ENCODE measurements around the gene REXO1. TPM values are rescaled to one million over a fixed set of nuclear protein-coding genes. Genes with fewer than 3 reads are reported as not detected.
"Not testable (repeated sequence)": the region's sequence is repeated elsewhere in the genome, so short reads cannot be mapped to it uniquely, and the experiment has no call there.

Gene REXO1
- total RNA-seq, 2 donors from 2014 or later: 41.4 to 46.5 TPM

GRCh38 chr19:1881393-1882088 lies 33.3 kb upstream of the REXO1 start:
- Mint-ChIP-seq H3K4me1 (ENCODE audit: low read depth) (peaks cover 29% of the 10 kb centered on the region), H3K4me3 (peak overlapping the region; percentile 96 to 99), H3K36me3 (ENCODE audit: insufficient read depth in 2 of 2) (peaks cover 5 to 15% of the 10 kb centered on the region in 2 donors), H3K27ac (peak overlapping the region; percentile 90)
- not testable (repeated sequence) for ATAC-seq (replicated peaks in 1 of 2); H3K9me3 Mint-ChIP-seq; H3K27me3 Mint-ChIP-seq (ENCODE audit: low read depth); DNase-seq

- Mint-ChIP-seq H3K27ac (no peak overlapping the region), H3K27me3 (ENCODE audit: low read depth) (no peaks in the 10 kb centered on the region), H3K9me3 (no peaks in the 10 kb centered on the region), H3K4me1 (ENCODE audit: low read depth) (peaks cover 32% of the 10 kb centered on the region), H3K36me3 (ENCODE audit: insufficient read depth in 2 of 2) (peaks cover 7 to 15% of the 10 kb centered on the region in 2 donors), H3K4me3 (peak overlapping the region; percentile 63 to 66)
- ATAC-seq (replicated peaks in 1 of 2) (no peak), DNase-seq (no peak)
Measured at GRCh38 chr19:1880611-1881392, 32.5 kb upstream of the REXO1 start.

DNA sequence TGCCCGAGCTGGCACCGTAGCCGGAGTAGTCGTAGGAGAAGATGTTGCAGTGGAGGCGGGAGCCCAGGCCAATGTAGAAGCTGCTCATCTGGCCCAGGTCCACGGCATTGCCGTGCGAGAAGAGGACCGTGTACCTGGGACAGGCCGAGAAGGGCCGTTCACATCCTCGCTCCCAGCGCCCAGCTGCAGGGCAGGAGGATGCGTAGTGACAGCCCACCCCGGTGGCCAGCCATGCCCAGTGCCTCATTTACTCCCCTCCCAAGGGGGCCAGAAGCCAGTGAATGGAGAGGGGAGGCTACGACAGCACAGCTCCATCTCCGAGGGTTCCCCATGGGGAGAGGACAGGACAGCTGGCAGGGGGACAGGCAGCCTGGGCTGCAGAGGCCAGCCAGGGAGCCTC lies 31.7 kb upstream of the REXO1 start:
- H3K27me3 Mint-ChIP-seq (ENCODE audit: low read depth); H3K9me3 Mint-ChIP-seq; DNase-seq; H3K27ac Mint-ChIP-seq; ATAC-seq (replicated peaks in 1 of 2): not testable (repeated sequence)
- Mint-ChIP-seq H3K4me3 (peak overlapping the region in 1 of 2 donors; percentile 22), H3K36me3 (ENCODE audit: insufficient read depth in 2 of 2) (peaks cover 11 to 15% of the 10 kb centered on the region in 2 donors), H3K4me1 (ENCODE audit: low read depth) (peaks cover 30% of the 10 kb centered on the region)

DNA sequence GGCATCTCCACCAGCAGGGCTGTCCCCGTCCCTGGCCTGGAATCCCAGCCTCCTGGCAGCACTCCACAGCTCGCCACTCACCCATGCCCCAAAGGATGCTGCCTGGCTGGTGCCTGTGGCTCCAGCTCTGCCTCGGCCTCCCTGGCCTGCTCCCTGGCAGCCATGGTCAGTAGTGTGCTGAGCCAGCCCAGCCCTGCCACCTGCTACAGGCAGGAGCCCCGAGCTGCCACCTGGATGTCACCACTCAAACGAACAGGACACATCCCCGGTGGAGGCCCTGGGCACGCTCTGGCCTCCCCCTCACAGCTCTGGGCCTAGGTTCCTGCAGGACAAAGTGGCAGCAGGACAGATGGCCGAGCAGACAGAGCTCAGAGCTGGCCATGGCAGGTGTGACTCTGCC lies 30.3 kb upstream of the REXO1 start:
- not testable (repeated sequence) for DNase-seq; ATAC-seq (replicated peaks in 1 of 2); H3K36me3 Mint-ChIP-seq (ENCODE audit: insufficient read depth in 2 of 2); H3K9me3 Mint-ChIP-seq; H3K27me3 Mint-ChIP-seq (ENCODE audit: low read depth); H3K27ac Mint-ChIP-seq; H3K4me3 Mint-ChIP-seq
- H3K4me1 Mint-ChIP-seq (ENCODE audit: low read depth): peaks cover 36% of the 10 kb centered on the region

GRCh38 chr19:1877280-1877660 lies 29.0 kb upstream of the REXO1 start:
- not testable (repeated sequence) for H3K9me3 Mint-ChIP-seq; H3K4me3 Mint-ChIP-seq; H3K27me3 Mint-ChIP-seq (ENCODE audit: low read depth); DNase-seq; H3K27ac Mint-ChIP-seq; H3K36me3 Mint-ChIP-seq (ENCODE audit: insufficient read depth in 2 of 2); ATAC-seq (replicated peaks in 1 of 2)
- peaks cover 27% of the 10 kb centered on the region for H3K4me1 Mint-ChIP-seq (ENCODE audit: low read depth)

GRCh38 chr19:1876496-1877279 lies 28.4 kb upstream of the REXO1 start:
- not testable (repeated sequence) for H3K36me3 Mint-ChIP-seq (ENCODE audit: insufficient read depth in 2 of 2); H3K27me3 Mint-ChIP-seq (ENCODE audit: low read depth); H3K9me3 Mint-ChIP-seq; DNase-seq
- ATAC-seq (replicated peaks in 1 of 2): peak in 1 of 2 donors; percentile 21
- peaks cover 23% of the 10 kb centered on the region for H3K4me1 Mint-ChIP-seq (ENCODE audit: low read depth)
- peak overlapping the region; percentile 98 to 99 for H3K4me3 Mint-ChIP-seq
- peak overlapping the region; percentile 85 for H3K27ac Mint-ChIP-seq

DNA sequence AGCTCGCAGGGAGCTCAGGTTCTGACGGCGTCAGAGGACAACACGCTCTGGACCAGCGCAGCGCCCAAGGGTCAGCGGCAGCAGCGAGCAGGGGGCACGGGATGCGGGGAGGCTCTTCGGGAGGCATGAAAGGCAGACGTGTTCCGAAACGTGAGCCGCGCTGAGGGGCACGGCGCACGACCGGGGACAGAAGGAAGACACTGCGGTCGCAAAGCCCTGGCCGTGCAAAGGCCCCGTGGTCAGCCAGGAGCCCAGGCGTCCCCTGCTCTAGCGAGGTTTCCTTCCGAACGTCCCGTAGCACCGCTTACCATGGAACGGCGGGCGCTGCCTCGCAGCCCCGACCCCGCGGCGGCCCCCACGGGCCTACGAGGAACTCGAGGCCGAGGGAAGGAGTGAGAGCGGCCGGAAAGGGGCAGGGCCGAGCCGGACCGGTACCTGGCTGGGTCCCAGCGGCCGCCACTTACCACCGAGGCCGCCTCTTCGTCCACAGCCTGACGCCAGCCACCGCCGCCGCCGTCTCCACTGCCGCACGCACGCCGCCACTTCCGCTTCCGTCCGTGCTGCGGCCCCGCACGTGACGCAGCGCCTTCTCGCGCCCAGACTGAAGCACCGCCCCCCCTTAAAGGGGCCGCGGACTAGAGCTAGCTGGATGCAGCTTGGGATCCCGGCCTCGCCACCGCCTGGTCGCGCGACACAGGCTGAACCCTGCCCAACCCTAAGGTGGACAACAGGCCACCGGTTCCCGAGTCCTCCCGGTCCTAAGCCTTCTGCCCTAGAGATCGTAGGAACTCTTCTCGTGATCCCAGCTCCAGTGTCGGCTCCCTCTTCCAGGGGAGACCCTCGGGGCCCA lies 27.6 kb upstream of the REXO1 start:
- H3K36me3 Mint-ChIP-seq (ENCODE audit: insufficient read depth in 2 of 2): peaks cover 2 to 6% of the 10 kb centered on the region in 2 donors
- no peaks in the 10 kb centered on the region for H3K27me3 Mint-ChIP-seq (ENCODE audit: low read depth)
- H3K9me3 Mint-ChIP-seq: no peaks in the 10 kb centered on the region
- ATAC-seq (replicated peaks in 1 of 2): peak; percentile 95 to 97
- H3K27ac Mint-ChIP-seq: peak overlapping the region; percentile 99
- H3K4me1 Mint-ChIP-seq (ENCODE audit: low read depth): peaks cover 24% of the 10 kb centered on the region
- H3K4me3 Mint-ChIP-seq: peak overlapping the region; percentile 98 to 99
- peak; percentile 93 for DNase-seq

- not testable (repeated sequence) for H3K27me3 Mint-ChIP-seq (ENCODE audit: low read depth); H3K36me3 Mint-ChIP-seq (ENCODE audit: insufficient read depth in 2 of 2); H3K9me3 Mint-ChIP-seq; ATAC-seq (replicated peaks in 1 of 2); DNase-seq
- Mint-ChIP-seq H3K4me1 (ENCODE audit: low read depth) (peaks cover 28% of the 10 kb centered on the region), H3K4me3 (peak overlapping the region; percentile 98 to 99), H3K27ac (peak overlapping the region; percentile 99)
Measured at GRCh38 chr19:1875265-1875645, 27.0 kb upstream of the REXO1 start.

- peaks cover 6 to 9% of the 10 kb centered on the region in 2 donors for H3K36me3 Mint-ChIP-seq (ENCODE audit: insufficient read depth in 2 of 2)
- DNase-seq (peak in 1 of 2 donors; percentile 18), ATAC-seq (replicated peaks in 1 of 2) (peak; percentile 33 to 34)
Measured at GRCh38 chr19:1874554-1875185, 26.4 kb upstream of the REXO1 start.

DNA sequence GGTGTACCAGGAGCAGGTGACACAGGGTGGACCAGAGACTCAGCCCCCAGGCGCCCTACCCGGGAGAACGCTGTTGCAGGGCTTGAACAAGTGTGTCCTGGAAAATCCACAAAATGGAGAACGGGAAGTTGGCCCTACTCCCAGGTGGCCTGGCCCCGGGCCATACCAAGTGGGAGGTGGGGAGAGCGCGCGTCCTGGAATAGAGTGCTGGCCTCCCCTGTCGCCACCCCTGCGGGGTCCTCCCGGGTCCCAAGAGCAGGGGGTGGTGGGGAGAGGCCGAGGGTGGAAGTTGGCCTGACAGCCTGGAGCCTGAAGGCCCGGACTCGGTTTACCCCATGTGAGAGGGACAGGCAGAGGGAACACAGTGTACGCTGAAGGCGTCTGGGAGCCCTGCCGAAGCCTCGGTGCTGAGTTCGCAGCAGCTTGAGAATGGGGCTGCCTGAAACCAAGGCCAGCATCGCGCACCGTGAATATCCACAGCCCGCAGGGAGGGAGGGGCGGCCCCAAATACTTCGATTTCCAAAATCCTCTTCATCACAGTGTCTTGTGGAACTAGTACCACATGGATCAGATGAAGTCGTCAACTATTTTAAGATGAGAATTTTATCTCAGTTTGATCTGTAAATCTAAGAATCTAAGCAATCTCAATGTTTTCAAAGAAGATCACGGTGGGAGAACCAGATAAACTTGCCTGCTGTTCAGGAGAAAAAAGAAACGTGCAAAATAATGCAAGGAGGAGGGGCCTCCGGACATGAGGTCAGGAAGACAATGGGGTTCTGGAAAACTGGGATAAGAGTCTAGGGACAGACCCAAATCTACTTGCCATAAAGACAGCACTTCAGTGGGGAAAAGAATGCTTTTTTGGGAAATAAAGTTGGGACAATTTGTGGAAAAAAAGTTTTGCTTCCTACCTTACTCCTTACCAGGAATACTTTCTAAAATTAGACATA lies 25.5 kb upstream of the REXO1 start:
- ATAC-seq (replicated peaks in 1 of 2) (no peak), DNase-seq (no peak)
- peaks cover 32% of the 10 kb centered on the region for H3K4me1 Mint-ChIP-seq (ENCODE audit: low read depth)
- peak overlapping the region; percentile 99 for H3K27ac Mint-ChIP-seq
- H3K27me3 Mint-ChIP-seq (ENCODE audit: low read depth): no peaks in the 10 kb centered on the region
- H3K4me3 Mint-ChIP-seq: peak overlapping the region; percentile 98 to 99
- no peaks in the 10 kb centered on the region for H3K9me3 Mint-ChIP-seq
- H3K36me3 Mint-ChIP-seq (ENCODE audit: insufficient read depth in 2 of 2): peaks cover 6 to 9% of the 10 kb centered on the region in 2 donors

More at GRCh38 chr19:1874554-1875185, 26.4 kb upstream of the REXO1 start:
- no peaks in the 10 kb centered on the region for H3K9me3 Mint-ChIP-seq
- H3K27ac Mint-ChIP-seq: peak overlapping the region; percentile 99
- H3K4me3 Mint-ChIP-seq: peak overlapping the region; percentile 98 to 99
- no peaks in the 10 kb centered on the region for H3K27me3 Mint-ChIP-seq (ENCODE audit: low read depth)
- peaks cover 29% of the 10 kb centered on the region for H3K4me1 Mint-ChIP-seq (ENCODE audit: low read depth)

GRCh38 chr19:1872807-1873523 lies 24.7 kb upstream of the REXO1 start:
- Mint-ChIP-seq H3K4me3 (peak overlapping the region; percentile 98 to 99), H3K9me3 (no peaks in the 10 kb centered on the region), H3K4me1 (ENCODE audit: low read depth) (peaks cover 32% of the 10 kb centered on the region), H3K36me3 (ENCODE audit: insufficient read depth in 2 of 2) (peaks cover 6 to 9% of the 10 kb centered on the region in 2 donors), H3K27ac (no peak overlapping the region), H3K27me3 (ENCODE audit: low read depth) (no peaks in the 10 kb centered on the region)
- no peak for ATAC-seq (replicated peaks in 1 of 2)
- no peak for DNase-seq
